ENCODE measurements around the gene CNN3. TPM values are rescaled to one million over a fixed set of nuclear protein-coding genes. Genes with fewer than 3 reads are reported as not detected.

The CNN3 gene
- total RNA-seq, 4 donors from 2014 or later = 22.4 to 96.2 (median 59.7) TPM

DNA sequence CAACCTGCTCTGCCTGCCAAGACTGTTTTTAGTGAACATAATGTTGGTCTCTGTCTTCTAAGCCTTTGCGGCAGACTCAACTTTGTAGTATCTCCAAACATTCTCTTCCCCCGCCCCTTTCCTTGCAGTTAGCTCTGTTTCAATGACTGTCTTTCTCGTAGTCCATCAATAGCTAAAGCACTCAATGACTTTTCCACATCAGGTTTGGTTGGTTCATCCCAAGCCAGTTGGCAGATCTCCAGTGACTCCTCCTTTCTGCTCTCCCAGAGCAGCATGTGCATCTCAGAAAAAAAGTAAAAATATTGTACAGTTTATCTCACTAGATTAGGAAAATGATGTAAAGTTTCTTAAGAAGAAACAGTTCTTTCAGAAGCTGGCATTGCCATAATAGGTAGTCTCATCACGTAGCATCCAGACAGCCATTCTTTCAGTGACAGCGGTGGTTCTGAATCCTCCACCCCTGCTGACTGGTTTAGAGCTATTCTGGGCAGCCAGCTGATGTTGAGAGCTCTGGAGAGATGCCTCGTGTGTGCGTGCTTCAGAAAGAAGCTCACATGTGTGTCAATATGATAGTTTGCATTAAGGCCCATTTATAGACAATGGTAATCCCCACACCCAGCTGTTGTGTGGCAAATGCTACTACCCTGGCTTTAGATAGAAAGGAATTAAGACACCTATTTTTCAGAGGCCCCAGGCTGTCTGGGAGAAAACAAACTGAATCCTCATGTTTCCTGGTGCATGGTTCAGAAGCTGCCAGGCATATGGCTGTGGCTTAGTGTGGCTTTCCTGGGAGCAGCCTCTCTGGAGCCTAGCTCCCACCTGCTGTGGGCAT, 53.2 kb downstream of the CNN3 start:
- H3K27ac ChIP-seq = peak overlapping the region; percentile 24 to 72 (median 38)
- no peaks in the 10 kb centered on the region for H3K9me3 ChIP-seq
- intact Hi-C loops (cut with DNase I; ENCODE audit: low total_unique reads) (no loop called here), in situ Hi-C loops (cut with MboI; ENCODE audit: low pct_ligation_motif_present in 1 of 4, low pct_unique_long_range_greater_than_20kb in 1 of 4, low sequenced_read_pairs in 3 of 4) (loop anchor here in 3 of 4 donors (25.0 kb wide), 1 partner anchor 364 kb away; the partner anchor contains the start of gene RWDD3 (in 3 of the 3))
- no peak for TF ChIP-seq POLR2A (IDR thresholded peaks at IDR 0.05)
- TF ChIP-seq, protein P1, sequence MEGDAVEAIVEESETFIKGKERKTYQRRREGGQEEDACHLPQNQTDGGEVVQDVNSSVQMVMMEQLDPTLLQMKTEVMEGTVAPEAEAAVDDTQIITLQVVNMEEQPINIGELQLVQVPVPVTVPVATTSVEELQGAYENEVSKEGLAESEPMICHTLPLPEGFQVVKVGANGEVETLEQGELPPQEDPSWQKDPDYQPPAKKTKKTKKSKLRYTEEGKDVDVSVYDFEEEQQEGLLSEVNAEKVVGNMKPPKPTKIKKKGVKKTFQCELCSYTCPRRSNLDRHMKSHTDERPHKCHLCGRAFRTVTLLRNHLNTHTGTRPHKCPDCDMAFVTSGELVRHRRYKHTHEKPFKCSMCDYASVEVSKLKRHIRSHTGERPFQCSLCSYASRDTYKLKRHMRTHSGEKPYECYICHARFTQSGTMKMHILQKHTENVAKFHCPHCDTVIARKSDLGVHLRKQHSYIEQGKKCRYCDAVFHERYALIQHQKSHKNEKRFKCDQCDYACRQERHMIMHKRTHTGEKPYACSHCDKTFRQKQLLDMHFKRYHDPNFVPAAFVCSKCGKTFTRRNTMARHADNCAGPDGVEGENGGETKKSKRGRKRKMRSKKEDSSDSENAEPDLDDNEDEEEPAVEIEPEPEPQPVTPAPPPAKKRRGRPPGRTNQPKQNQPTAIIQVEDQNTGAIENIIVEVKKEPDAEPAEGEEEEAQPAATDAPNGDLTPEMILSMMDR (IDR thresholded peaks at IDR 0.05) = no peak
- no peak for DNase-seq
- peaks cover 0 to 7% (median 0%) of the 10 kb centered on the region in 4 donors for H3K36me3 ChIP-seq
- no peaks in the 10 kb centered on the region for H3K27me3 ChIP-seq
- H3K4me1 ChIP-seq = peaks cover 0 to 11% (median 1%) of the 10 kb centered on the region in 4 donors
- H3K4me3 ChIP-seq = no peak overlapping the region
- 73% methylated on average over 3 to 7 of the region's 7 CpGs for WGBS, 2 donors (ENCODE audit: low coverage in 1 of 2)

DNA sequence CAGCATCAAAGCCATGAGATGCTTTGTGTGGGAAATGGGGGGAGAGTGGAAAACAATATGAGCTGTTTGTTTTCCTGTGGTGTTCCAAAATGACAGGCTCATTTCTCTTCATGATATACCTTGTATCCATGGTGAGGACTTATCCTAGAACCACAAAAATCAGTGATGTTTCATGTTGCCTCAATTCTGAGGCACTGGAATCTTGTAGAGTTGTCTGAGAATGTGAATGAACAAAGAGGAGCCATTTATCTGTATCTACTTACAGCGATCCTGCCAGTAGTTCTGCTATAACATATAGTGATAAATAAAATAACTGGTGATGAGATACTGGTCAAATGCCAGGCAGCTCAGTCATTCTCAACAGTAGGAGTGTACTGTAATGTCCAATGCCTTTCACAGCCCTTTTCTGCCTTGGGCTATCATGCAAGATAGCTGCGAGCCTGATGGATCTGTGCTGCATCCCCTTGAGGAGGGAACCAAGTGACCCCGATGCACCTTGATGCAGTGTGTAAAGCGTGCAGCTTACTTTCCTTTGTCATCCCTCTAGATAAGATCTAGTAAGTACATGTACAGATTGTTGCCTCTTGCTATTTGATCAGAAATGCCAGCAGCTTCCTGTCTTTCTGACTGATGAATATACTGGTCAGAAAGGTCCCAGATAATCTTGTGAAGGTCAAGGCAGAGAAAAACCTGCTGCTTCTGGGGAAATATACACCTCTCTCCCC, 54.0 kb downstream of the CNN3 start:
- intact Hi-C loops (cut with DNase I; ENCODE audit: low total_unique reads) (no loop called here), in situ Hi-C loops (cut with MboI; ENCODE audit: low pct_ligation_motif_present in 1 of 4, low pct_unique_long_range_greater_than_20kb in 1 of 4, low sequenced_read_pairs in 3 of 4) (loop anchor here in 3 of 4 donors (25.0 kb wide), 1 partner anchor 364 kb away; the partner anchor contains the start of gene RWDD3 (in 3 of the 3))
- H3K4me1 ChIP-seq = peaks cover 0 to 11% (median 1%) of the 10 kb centered on the region in 4 donors
- H3K27ac ChIP-seq = peak overlapping the region; percentile 24 to 72 (median 38)
- H3K27me3 ChIP-seq = no peaks in the 10 kb centered on the region
- no peak overlapping the region for H3K4me3 ChIP-seq
- TF ChIP-seq, protein P1 (IDR thresholded peaks at IDR 0.05) = no peak
- TF ChIP-seq EP300 (IDR thresholded peaks at IDR 0.05; ENCODE audit: low read depth) = no peak
- no peak for TF ChIP-seq POLR2A (IDR thresholded peaks at IDR 0.05)
- no peak for TF ChIP-seq POLR2AphosphoS5 (IDR thresholded peaks at IDR 0.05)
- no peak for DNase-seq
- H3K9me3 ChIP-seq = no peaks in the 10 kb centered on the region
- peaks cover 0 to 7% (median 0%) of the 10 kb centered on the region in 4 donors for H3K36me3 ChIP-seq
- 88 to 90% methylated on average over 4 of the region's 4 CpGs for WGBS, 2 donors (ENCODE audit: low coverage in 1 of 2)

DNA sequence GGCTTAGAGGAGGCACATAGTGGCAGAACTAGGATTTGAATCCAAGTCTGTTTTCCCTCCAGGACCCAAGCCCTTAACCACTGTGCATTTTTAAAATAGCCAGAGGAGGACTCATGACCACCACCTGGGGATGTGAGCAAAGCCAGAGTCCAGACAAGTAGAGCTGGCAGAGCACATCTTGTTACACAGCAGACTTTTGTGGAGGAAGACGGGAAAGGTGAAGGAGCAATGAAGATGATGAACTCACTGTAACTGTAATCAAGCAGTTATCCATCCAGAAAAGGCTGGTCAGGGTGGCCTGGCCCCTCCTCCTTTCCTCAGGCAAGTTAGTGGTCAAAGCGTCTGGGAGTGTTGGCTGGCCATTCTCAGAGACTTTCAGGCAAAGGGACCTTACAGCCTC, 55.9 kb downstream of the CNN3 start:
- H3K4me1 ChIP-seq = peaks cover 0 to 22% (median 3%) of the 10 kb centered on the region in 4 donors
- H3K4me3 ChIP-seq = no peak overlapping the region
- WGBS, 2 donors (ENCODE audit: low coverage in 1 of 2) = 71 to 80% methylated on average over 1 to 2 of the region's 2 CpGs
- in situ Hi-C loops (cut with MboI; ENCODE audit: low pct_ligation_motif_present in 1 of 4, low pct_unique_long_range_greater_than_20kb in 1 of 4, low sequenced_read_pairs in 3 of 4) (loop anchor here in 3 of 4 donors (25.0 kb wide), 1 partner anchor 366 kb away; the partner anchor contains the start of gene RWDD3 (in 3 of the 3)), intact Hi-C loops (cut with DNase I; ENCODE audit: low total_unique reads) (no loop called here)
- TF ChIP-seq EP300 (IDR thresholded peaks at IDR 0.05; ENCODE audit: low read depth) (no peak), POLR2A (IDR thresholded peaks at IDR 0.05) (no peak), POLR2AphosphoS5 (IDR thresholded peaks at IDR 0.05) (no peak)
- TF ChIP-seq, protein P1 (IDR thresholded peaks at IDR 0.05) = no peak
- peaks cover 0 to 7% (median 0%) of the 10 kb centered on the region in 4 donors for H3K36me3 ChIP-seq
- H3K9me3 ChIP-seq = no peaks in the 10 kb centered on the region
- no peaks in the 10 kb centered on the region for H3K27me3 ChIP-seq
- H3K27ac ChIP-seq = no peak overlapping the region
- DNase-seq = no peak

Data from transverse colon (tissue), 4 donors.